ENCODE data around the gene CAMSAP3. TPM values are rescaled to one million over a fixed set of nuclear protein-coding genes. Genes with fewer than 3 reads are reported as not detected.
A peak's percentile ranks its signal among the peaks of the same experiment; 100 is the strongest.

Gene CAMSAP3
- polyA plus RNA-seq, 1 of the 3 experiments (the other 2 are of a cell fraction) = 0.08 TPM

- DNase-seq = peak; percentile 19
- no peak overlapping the region for H3K27ac ChIP-seq (ENCODE audit: low read depth in 2 of 2, low read length in 1 of 2)
- POLR2A ChIA-PET = no interaction called here
- WGBS (ENCODE audit: low lambda C conversion rate) = 6% methylated on average over 2 of the region's 2 CpGs
- TF ChIP-seq RCOR1 (IDR thresholded peaks at IDR 0.05; ENCODE audit: low read length) = no peak
- TF ChIP-seq REST (IDR thresholded peaks at IDR 0.05; ENCODE audit: low read depth, low read length) = no peak
- no peak for TF ChIP-seq RFX5 (IDR thresholded peaks at IDR 0.05; ENCODE audit: low read length)
- TF ChIP-seq RAD21 (IDR thresholded peaks at IDR 0.05; ENCODE audit: low read length) = no peak
- no peak for TF ChIP-seq IRF3 (IDR thresholded peaks at IDR 0.05; ENCODE audit: low read depth, low read length)
- TF ChIP-seq SIN3A (IDR thresholded peaks at IDR 0.05; ENCODE audit: borderline replicate concordance, low read depth, low read length) = no peak
- TF ChIP-seq MEF2A (IDR thresholded peaks at IDR 0.05; ENCODE audit: borderline replicate concordance, low read depth) = no peak
- no peak for TF ChIP-seq SMC3 (IDR thresholded peaks at IDR 0.05; ENCODE audit: low read depth, low read length)
- no peak for TF ChIP-seq USF2 (IDR thresholded peaks at IDR 0.05; ENCODE audit: borderline replicate concordance, low read depth, low read length)
- no peak for TF ChIP-seq NRF1 (IDR thresholded peaks at IDR 0.05; ENCODE audit: low read depth, low read length)
- TF ChIP-seq PBX3 (IDR thresholded peaks at IDR 0.05) = no peak
- no peak for TF ChIP-seq CHD2 (IDR thresholded peaks at IDR 0.05; ENCODE audit: low read length, partially characterized antibody)
- TF ChIP-seq CTCF (IDR thresholded peaks at IDR 0.05) = no peak
- no peak overlapping the region for H3K9ac ChIP-seq
- H2AFZ ChIP-seq (ENCODE audit: low read depth) = no peak overlapping the region
- H3K36me3 ChIP-seq (replicated peaks in 1 of 2; ENCODE audit: control insufficient read depth in 1 of 2, insufficient read depth in 2 of 2, low read length in 1 of 2) = no peaks in the 10 kb centered on the region
- H3K4me3 ChIP-seq (ENCODE audit: low read depth in 2 of 2, low read length in 1 of 2) = no peak overlapping the region
- peaks cover 0 to 3% of the 10 kb centered on the region in 2 experiments; a peak in 1 of 4 replicates for H3K4me1 ChIP-seq (ENCODE audit: control insufficient read depth in 1 of 2, insufficient read depth in 2 of 2, low read depth in 1 of 2, low read length in 1 of 2)
- no peaks in the 10 kb centered on the region for H4K20me1 ChIP-seq (ENCODE audit: insufficient read depth)
- CTCF ChIA-PET = interaction anchor here (1.2 to 5.7 kb wide), 4 partner anchors 30 to 150 kb away, joined by 3 to 43 read pairs (median 18); partner anchors contain the start of gene TRAPPC5
- no peak overlapping the region for H3K4me2 ChIP-seq
- no peaks in the 10 kb centered on the region for H3K79me2 ChIP-seq (ENCODE audit: insufficient read depth)
- no peaks in the 10 kb centered on the region for H3K9me3 ChIP-seq
- H3K9me2 ChIP-seq = no peaks in the 10 kb centered on the region
- no peaks in the 10 kb centered on the region for H3F3A ChIP-seq (replicated peaks; ENCODE audit: insufficient read depth)
- H3K27me3 ChIP-seq (ENCODE audit: insufficient read depth) = peaks cover 49% of the 10 kb centered on the region
Observed at GRCh38 chr19:7650148-7650547, 54.5 kb downstream of the CAMSAP3 start.

Measured in SK-N-SH (cell line).